Kidney tubule cell (primary cell): ENCODE data around the gene PLEKHB2.
A peak's percentile ranks its signal among the peaks of the same experiment; 100 is the strongest.
"Not testable (repeated sequence)": the region's sequence is repeated elsewhere in the genome, so short reads cannot be mapped to it uniquely, and the experiment has no call there.

Source experiments
- DNase-seq: peaks from one replicate; pipeline ENCODE4 v3.0.0-alpha.2; 2018; ENCODE audit warnings: low spot score

PLEKHB2 gene

GRCh38 chr2:131093696-131094462, 11.3 kb upstream of the PLEKHB2 start:
- no peak for DNase-seq

- peak; percentile 51 for DNase-seq
These were observed 10.5 kb upstream of the PLEKHB2 start for GRCh38 chr2:131094463-131095281.

- no peak for DNase-seq
These were observed 2.0 kb upstream of the PLEKHB2 start for GRCh38 chr2:131103165-131103564.

- peak; percentile 78 for DNase-seq
These were observed 515 bp upstream of the PLEKHB2 start for GRCh38 chr2:131104487-131105155.

- DNase-seq, result peak; percentile 84
These were observed 1.0 kb downstream of the PLEKHB2 start for GRCh38 chr2:131105950-131106801.

- DNase-seq, result no peak
These were observed 7.4 kb downstream of the PLEKHB2 start for GRCh38 chr2:131112529-131112928.

GRCh38 chr2:131113566-131114227, 8.6 kb downstream of the PLEKHB2 start:
- DNase-seq, result no peak

- not testable (repeated sequence) for DNase-seq
These were observed 9.8 kb downstream of the PLEKHB2 start for GRCh38 chr2:131114950-131115349.

GRCh38 chr2:131115752-131116151, 10.6 kb downstream of the PLEKHB2 start:
- no peak for DNase-seq

- DNase-seq, result no peak
These were observed 15.7 kb downstream of the PLEKHB2 start for GRCh38 chr2:131120815-131121317.

- no peak for DNase-seq
These were observed 16.3 kb downstream of the PLEKHB2 start for GRCh38 chr2:131121464-131121863.

- no peak for DNase-seq
These were observed 17.4 kb downstream of the PLEKHB2 start for GRCh38 chr2:131122496-131122895.

GRCh38 chr2:131123192-131123591, 18.1 kb downstream of the PLEKHB2 start:
- no peak for DNase-seq

- no peak for DNase-seq
These were observed 20.1 kb downstream of the PLEKHB2 start for GRCh38 chr2:131125195-131125757.

GRCh38 chr2:131126436-131126835, 21.3 kb downstream of the PLEKHB2 start:
- no peak for DNase-seq

GRCh38 chr2:131127076-131127475, 21.9 kb downstream of the PLEKHB2 start:
- no peak for DNase-seq

- DNase-seq, result no peak
These were observed 22.8 kb downstream of the PLEKHB2 start for GRCh38 chr2:131127981-131128380.

GRCh38 chr2:131130298-131130596, 25.1 kb downstream of the PLEKHB2 start:
- DNase-seq, result no peak

- DNase-seq, result no peak
These were observed 27.6 kb downstream of the PLEKHB2 start for GRCh38 chr2:131132729-131133128.

- DNase-seq, result no peak
These were observed 35.4 kb downstream of the PLEKHB2 start for GRCh38 chr2:131140581-131140980.

- no peak for DNase-seq
These were observed 37.7 kb downstream of the PLEKHB2 start for GRCh38 chr2:131142849-131143248.
